Sigmoid colon (tissue), 4 donors: ENCODE results near the gene ATP8A1.

Source experiments
- EP300 ChIP-seq, 4 donors: sonication (generic); formaldehyde crosslinking; IDR thresholded peaks; one replicate each; pipeline ENCODE4 v1.6.1; 2017; ENCODE audit warnings: antibody characterized with exemption in 4 of 4
- POLR2A ChIP-seq, 2 donors: fragments of 450-650 bp; IDR thresholded peaks; one replicate each; pipeline ENCODE4 v1.6.1; 2016; ENCODE audit warnings: antibody characterized with exemption in 2 of 2, mild to moderate bottlenecking in 2 of 2, moderate library complexity in 2 of 2
- POLR2AphosphoS5 ChIP-seq, 4 donors: sonication (generic); formaldehyde crosslinking; IDR thresholded peaks; one replicate each; pipeline ENCODE4 v1.6.1; 2017; ENCODE audit warnings: antibody characterized with exemption in 4 of 4
- TF ChIP-seq, protein P1 (sequence below), 4 experiments: fragments of 450-650 bp in 3 of 4; fragments of 200-600 bp in 1 of 4; IDR thresholded peaks; one replicate each; pipeline ENCODE4 v1.5.1; 2016 to 2019; ENCODE audit warnings: antibody characterized with exemption in 4 of 4, mild to moderate bottlenecking in 3 of 4, moderate library complexity in 2 of 4

DNA sequence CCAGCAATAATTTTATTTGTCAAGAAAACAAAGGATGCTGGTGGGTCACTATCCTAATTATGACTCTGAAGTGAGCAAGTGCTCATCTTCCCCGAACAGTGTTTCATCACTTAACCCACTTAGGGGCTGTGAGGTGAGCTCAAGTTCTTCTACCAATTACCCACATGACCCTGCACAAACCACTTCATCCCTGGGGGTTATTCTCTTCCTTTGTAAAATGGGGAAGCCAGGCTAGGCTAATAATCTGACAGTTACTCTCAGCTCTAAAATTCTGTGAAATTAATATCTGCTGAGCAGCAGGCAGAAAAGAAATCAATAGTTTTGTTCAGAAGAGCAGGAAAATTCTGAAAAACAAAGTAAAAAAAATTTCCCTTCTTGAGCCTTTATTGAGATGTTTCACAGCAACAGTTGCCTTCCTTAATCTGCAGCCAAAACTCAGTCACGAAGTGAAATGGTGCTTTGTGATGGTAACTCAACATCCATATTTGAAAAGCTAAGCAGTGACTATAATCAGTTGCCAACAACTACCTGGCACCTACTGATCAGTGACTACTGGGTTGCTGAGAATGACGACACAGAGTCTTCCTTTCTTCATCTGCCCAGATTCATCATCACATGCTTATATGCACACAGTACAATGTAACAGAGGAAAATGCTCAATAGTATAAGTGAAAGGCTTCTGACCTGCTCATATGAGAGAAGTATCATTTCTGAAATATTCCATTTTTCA, 24.1 kb downstream of the ATP8A1 start:
- TF ChIP-seq POLR2A (IDR thresholded peaks at IDR 0.05), result no peak
- TF ChIP-seq, protein P1, sequence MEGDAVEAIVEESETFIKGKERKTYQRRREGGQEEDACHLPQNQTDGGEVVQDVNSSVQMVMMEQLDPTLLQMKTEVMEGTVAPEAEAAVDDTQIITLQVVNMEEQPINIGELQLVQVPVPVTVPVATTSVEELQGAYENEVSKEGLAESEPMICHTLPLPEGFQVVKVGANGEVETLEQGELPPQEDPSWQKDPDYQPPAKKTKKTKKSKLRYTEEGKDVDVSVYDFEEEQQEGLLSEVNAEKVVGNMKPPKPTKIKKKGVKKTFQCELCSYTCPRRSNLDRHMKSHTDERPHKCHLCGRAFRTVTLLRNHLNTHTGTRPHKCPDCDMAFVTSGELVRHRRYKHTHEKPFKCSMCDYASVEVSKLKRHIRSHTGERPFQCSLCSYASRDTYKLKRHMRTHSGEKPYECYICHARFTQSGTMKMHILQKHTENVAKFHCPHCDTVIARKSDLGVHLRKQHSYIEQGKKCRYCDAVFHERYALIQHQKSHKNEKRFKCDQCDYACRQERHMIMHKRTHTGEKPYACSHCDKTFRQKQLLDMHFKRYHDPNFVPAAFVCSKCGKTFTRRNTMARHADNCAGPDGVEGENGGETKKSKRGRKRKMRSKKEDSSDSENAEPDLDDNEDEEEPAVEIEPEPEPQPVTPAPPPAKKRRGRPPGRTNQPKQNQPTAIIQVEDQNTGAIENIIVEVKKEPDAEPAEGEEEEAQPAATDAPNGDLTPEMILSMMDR (IDR thresholded peaks at IDR 0.05), result no peak
- no peak for TF ChIP-seq EP300 (IDR thresholded peaks at IDR 0.05)
- no peak for TF ChIP-seq POLR2AphosphoS5 (IDR thresholded peaks at IDR 0.05)
